BLaER1 (cell line): ENCODE data around the gene BICD2.

Experiments
- H3K27ac ChIP-seq: shearing (Covaris generic); formaldehyde crosslinking; 2 replicates; pipeline ENCODE4 v1.8.1; 2022
- H3K27me3 ChIP-seq: shearing (Covaris generic); formaldehyde crosslinking; 2 replicates; pipeline ENCODE4 v1.8.1; 2022
- H3K36me3 ChIP-seq: shearing (Covaris generic); formaldehyde crosslinking; 2 replicates; pipeline ENCODE4 v1.8.1; 2022
- H3K4me1 ChIP-seq: shearing (Covaris generic); formaldehyde crosslinking; 2 replicates; pipeline ENCODE4 v1.8.1; 2022
- H3K4me2 ChIP-seq: shearing (Covaris generic); formaldehyde crosslinking; 2 replicates; pipeline ENCODE4 v1.8.1; 2022
- H3K4me3 ChIP-seq: shearing (Covaris generic); formaldehyde crosslinking; 2 replicates; pipeline ENCODE4 v1.8.1; 2022
- H3K9ac ChIP-seq: shearing (Covaris generic); formaldehyde crosslinking; 2 replicates; pipeline ENCODE4 v1.8.1; 2022
- H3K9me3 ChIP-seq: shearing (Covaris generic); formaldehyde crosslinking; 2 replicates; pipeline ENCODE4 v1.8.1; 2022
- H4K20me1 ChIP-seq: shearing (Covaris generic); formaldehyde crosslinking; 2 replicates; pipeline ENCODE4 v1.8.1; 2022
- Cebpa-rat ChIP-seq: shearing (Covaris generic); IDR thresholded peaks from 2 replicates; pipeline ENCODE4 v1.8.1; 2022

Gene BICD2

GRCh38 chr9:92724528-92725265, 39.9 kb downstream of the BICD2 start:
- no peaks in the 10 kb centered on the region for H3K9me3 ChIP-seq
- H3K4me1 ChIP-seq, result peaks cover 34% of the 10 kb centered on the region
- H3K27me3 ChIP-seq, result no peaks in the 10 kb centered on the region
- peaks cover 99% of the 10 kb centered on the region for H4K20me1 ChIP-seq
- H3K4me3 ChIP-seq, result no peak overlapping the region
- H3K36me3 ChIP-seq, result peaks cover 97% of the 10 kb centered on the region
- TF ChIP-seq Cebpa-rat, result no peak
- H3K4me2 ChIP-seq, result no peak overlapping the region
- no peak overlapping the region for H3K9ac ChIP-seq
- H3K27ac ChIP-seq, result no peak overlapping the region

- Histone ChIP-seq H3K4me1 (peaks cover 26% of the 10 kb centered on the region), H3K9ac (no peak overlapping the region), H3K27me3 (no peaks in the 10 kb centered on the region), H3K27ac (no peak overlapping the region), H3K36me3 (peaks cover 100% of the 10 kb centered on the region), H4K20me1 (peaks cover 99% of the 10 kb centered on the region), H3K9me3 (no peaks in the 10 kb centered on the region), H3K4me2 (no peak overlapping the region), H3K4me3 (no peak overlapping the region)
- no peak for TF ChIP-seq Cebpa-rat
These were observed 40.8 kb downstream of the BICD2 start for GRCh38 chr9:92723801-92724323.

GRCh38 chr9:92723299-92723625, 41.4 kb downstream of the BICD2 start:
- Histone ChIP-seq H3K9ac (no peak overlapping the region), H4K20me1 (peaks cover 99% of the 10 kb centered on the region), H3K27ac (no peak overlapping the region), H3K4me3 (no peak overlapping the region), H3K4me1 (peaks cover 20% of the 10 kb centered on the region), H3K27me3 (no peaks in the 10 kb centered on the region), H3K36me3 (peaks cover 100% of the 10 kb centered on the region), H3K9me3 (no peaks in the 10 kb centered on the region), H3K4me2 (no peak overlapping the region)
- no peak for TF ChIP-seq Cebpa-rat

GRCh38 chr9:92722386-92723298, 42.0 kb downstream of the BICD2 start:
- Histone ChIP-seq H3K36me3 (peaks cover 100% of the 10 kb centered on the region), H3K27me3 (no peaks in the 10 kb centered on the region), H3K4me2 (no peak overlapping the region), H3K4me3 (no peak overlapping the region), H3K9me3 (no peaks in the 10 kb centered on the region), H3K27ac (no peak overlapping the region), H3K4me1 (peaks cover 13% of the 10 kb centered on the region), H4K20me1 (peaks cover 99% of the 10 kb centered on the region), H3K9ac (no peak overlapping the region)
- TF ChIP-seq Cebpa-rat, result no peak

- peaks cover 100% of the 10 kb centered on the region for H3K36me3 ChIP-seq
- peaks cover 99% of the 10 kb centered on the region for H4K20me1 ChIP-seq
- H3K27me3 ChIP-seq, result no peaks in the 10 kb centered on the region
- H3K4me2 ChIP-seq, result no peak overlapping the region
- no peak overlapping the region for H3K4me3 ChIP-seq
- H3K27ac ChIP-seq, result no peak overlapping the region
- no peaks in the 10 kb centered on the region for H3K9me3 ChIP-seq
- TF ChIP-seq Cebpa-rat, result no peak
- peaks cover 2% of the 10 kb centered on the region for H3K4me1 ChIP-seq
- no peak overlapping the region for H3K9ac ChIP-seq
These were observed 43.1 kb downstream of the BICD2 start for GRCh38 chr9:92721548-92721947.

- Histone ChIP-seq H3K27me3 (no peaks in the 10 kb centered on the region), H3K4me3 (no peak overlapping the region), H3K9ac (no peak overlapping the region), H4K20me1 (peaks cover 99% of the 10 kb centered on the region), H3K36me3 (peaks cover 100% of the 10 kb centered on the region), H3K27ac (no peak overlapping the region), H3K4me1 (no peaks in the 10 kb centered on the region), H3K9me3 (no peaks in the 10 kb centered on the region), H3K4me2 (no peak overlapping the region)
- no peak for TF ChIP-seq Cebpa-rat
These were observed 43.7 kb downstream of the BICD2 start for GRCh38 chr9:92720807-92721535.

- H3K9me3 ChIP-seq, result no peaks in the 10 kb centered on the region
- no peaks in the 10 kb centered on the region for H3K27me3 ChIP-seq
- peaks cover 100% of the 10 kb centered on the region for H3K36me3 ChIP-seq
- H4K20me1 ChIP-seq, result peaks cover 99% of the 10 kb centered on the region
- no peak for TF ChIP-seq Cebpa-rat
- H3K9ac ChIP-seq, result no peak overlapping the region
- H3K27ac ChIP-seq, result no peak overlapping the region
- H3K4me3 ChIP-seq, result no peak overlapping the region
- no peak overlapping the region for H3K4me2 ChIP-seq
- no peaks in the 10 kb centered on the region for H3K4me1 ChIP-seq
These were observed 44.3 kb downstream of the BICD2 start for GRCh38 chr9:92720209-92720765.

- Histone ChIP-seq H3K4me2 (no peak overlapping the region), H3K36me3 (peaks cover 100% of the 10 kb centered on the region), H3K9ac (no peak overlapping the region), H3K9me3 (no peaks in the 10 kb centered on the region), H3K4me3 (no peak overlapping the region), H3K27me3 (no peaks in the 10 kb centered on the region), H4K20me1 (peaks cover 91% of the 10 kb centered on the region), H3K4me1 (peaks cover under 1% of the 10 kb centered on the region; the same call in 1 of the 2 replicates), H3K27ac (no peak overlapping the region)
- TF ChIP-seq Cebpa-rat, result no peak
These were observed 45.5 kb downstream of the BICD2 start for GRCh38 chr9:92719028-92719647.
